ENCODE results near the gene RDH16. TPM values are rescaled to one million over a fixed set of nuclear protein-coding genes. Genes with fewer than 3 reads are reported as not detected.

RDH16 gene
- polyA plus RNA-seq, 1 experiment, result 0.06 TPM

DNA sequence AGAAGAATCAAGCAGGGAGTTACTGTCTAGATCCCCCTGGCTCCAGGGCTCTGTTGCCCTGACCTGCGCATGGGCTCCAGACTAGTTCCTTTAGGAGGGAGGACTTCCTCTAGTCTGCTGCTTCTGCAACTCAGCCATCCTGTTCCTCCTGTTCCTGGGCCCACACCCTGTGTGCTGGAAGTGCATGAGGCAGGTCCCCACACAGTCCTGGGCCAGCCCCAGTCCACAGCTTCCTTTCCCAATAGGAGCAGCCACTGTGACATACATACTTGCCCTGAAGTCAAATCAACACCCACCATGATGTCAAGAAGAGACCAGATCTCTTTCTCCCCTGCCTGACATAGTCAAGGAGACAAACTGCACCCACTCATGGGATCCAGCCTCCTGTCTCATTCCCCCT is 24.5 kb downstream of the RDH16 start:
- DNase-seq (ENCODE audit: low read depth, low spot score), result no peak
- ChIA-PET POLR2A (no interaction called here), CTCF (no interaction called here)
- H3K27ac ChIP-seq (ENCODE audit: low read depth, low read length), result no peak overlapping the region
- H3K4me3 ChIP-seq (ENCODE audit: low read depth, low read length), result no peak overlapping the region
- H3K27me3 ChIP-seq (ENCODE audit: control insufficient read depth, insufficient read depth, low read length), result peaks cover 21% of the 10 kb centered on the region
- no peak for TF ChIP-seq CTCF (IDR thresholded peaks at IDR 0.05; ENCODE audit: low read depth, low read length)
- no peaks in the 10 kb centered on the region for H3K9me3 ChIP-seq (ENCODE audit: control insufficient read depth, insufficient read depth, low read length)

DNA sequence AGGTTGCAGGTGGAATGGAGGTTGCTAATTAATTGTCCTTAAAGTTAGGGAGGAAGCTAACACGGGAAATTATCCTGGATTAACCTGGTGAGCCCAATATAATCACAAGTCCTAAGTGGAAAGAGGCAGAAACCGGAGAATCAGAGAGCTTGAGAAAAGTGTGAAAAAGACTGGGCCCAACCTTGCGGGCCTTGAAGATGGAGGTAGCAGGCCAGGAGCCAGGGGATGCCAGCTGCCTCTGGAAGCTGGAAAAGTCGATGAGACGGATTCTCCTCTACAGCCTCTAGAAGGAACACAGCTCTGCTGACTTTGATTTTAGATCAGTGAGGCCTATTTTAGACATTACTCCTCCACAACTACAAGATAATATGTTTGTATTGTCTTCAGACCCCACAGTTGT is 25.3 kb downstream of the RDH16 start:
- POLR2A ChIA-PET, result no interaction called here
- CTCF ChIA-PET, result no interaction called here
- peaks cover 20% of the 10 kb centered on the region for H3K27me3 ChIP-seq (ENCODE audit: control insufficient read depth, insufficient read depth, low read length)

DNA sequence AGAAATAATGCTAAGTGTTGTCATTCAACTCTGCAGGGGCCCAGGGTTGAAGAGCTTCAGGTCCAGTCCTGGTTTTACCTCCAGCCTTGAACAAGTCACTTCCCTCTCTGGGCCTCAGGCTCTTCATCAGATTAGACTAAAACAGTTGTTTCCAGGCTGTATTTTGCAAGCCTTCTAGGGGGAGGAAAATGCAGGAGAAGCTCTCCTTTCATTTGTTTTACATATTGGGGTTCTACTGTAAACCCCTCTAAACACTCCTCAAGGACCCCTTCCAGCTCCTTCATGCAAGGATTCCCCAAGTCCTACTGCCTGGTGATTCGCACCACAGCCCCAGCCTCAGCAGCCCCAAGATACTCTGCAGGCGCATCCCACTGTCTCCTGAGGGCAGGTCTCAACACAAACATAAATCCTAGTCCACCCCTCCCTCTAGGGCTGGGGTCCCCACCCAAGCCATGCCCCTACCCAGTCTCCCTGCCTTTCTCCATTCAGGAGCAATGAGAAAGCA is 25.9 kb downstream of the RDH16 start:
- DNase-seq (ENCODE audit: low read depth, low spot score), result peak; percentile 34
- Histone ChIP-seq H3K27ac (ENCODE audit: low read depth, low read length) (no peak overlapping the region), H3K27me3 (ENCODE audit: control insufficient read depth, insufficient read depth, low read length) (peaks cover 23% of the 10 kb centered on the region), H3K4me3 (ENCODE audit: low read depth, low read length) (no peak overlapping the region), H3K9me3 (ENCODE audit: control insufficient read depth, insufficient read depth, low read length) (no peaks in the 10 kb centered on the region)
- TF ChIP-seq CTCF (IDR thresholded peaks at IDR 0.05; ENCODE audit: low read depth, low read length), result no peak
- CTCF ChIA-PET, result no interaction called here
- POLR2A ChIA-PET, result no interaction called here

More for the DNA sequence above, 25.3 kb downstream of the RDH16 start:
- no peak for TF ChIP-seq CTCF (IDR thresholded peaks at IDR 0.05; ENCODE audit: low read depth, low read length)
- H3K4me3 ChIP-seq (ENCODE audit: low read depth, low read length), result no peak overlapping the region
- H3K9me3 ChIP-seq (ENCODE audit: control insufficient read depth, insufficient read depth, low read length), result no peaks in the 10 kb centered on the region
- H3K27ac ChIP-seq (ENCODE audit: low read depth, low read length), result no peak overlapping the region
- DNase-seq (ENCODE audit: low read depth, low spot score), result no peak

GRCh38 chr12:56930241-56930640 is 27.2 kb downstream of the RDH16 start:
- no peak overlapping the region for H3K4me3 ChIP-seq (ENCODE audit: low read depth, low read length)
- POLR2A ChIA-PET, result no interaction called here
- H3K27ac ChIP-seq (ENCODE audit: low read depth, low read length), result no peak overlapping the region
- H3K27me3 ChIP-seq (ENCODE audit: control insufficient read depth, insufficient read depth, low read length), result peaks cover 26% of the 10 kb centered on the region
- no peak for TF ChIP-seq CTCF (IDR thresholded peaks at IDR 0.05; ENCODE audit: low read depth, low read length)
- H3K9me3 ChIP-seq (ENCODE audit: control insufficient read depth, insufficient read depth, low read length), result no peaks in the 10 kb centered on the region
- DNase-seq (ENCODE audit: low read depth, low spot score), result no peak
- CTCF ChIA-PET, result no interaction called here

DNA sequence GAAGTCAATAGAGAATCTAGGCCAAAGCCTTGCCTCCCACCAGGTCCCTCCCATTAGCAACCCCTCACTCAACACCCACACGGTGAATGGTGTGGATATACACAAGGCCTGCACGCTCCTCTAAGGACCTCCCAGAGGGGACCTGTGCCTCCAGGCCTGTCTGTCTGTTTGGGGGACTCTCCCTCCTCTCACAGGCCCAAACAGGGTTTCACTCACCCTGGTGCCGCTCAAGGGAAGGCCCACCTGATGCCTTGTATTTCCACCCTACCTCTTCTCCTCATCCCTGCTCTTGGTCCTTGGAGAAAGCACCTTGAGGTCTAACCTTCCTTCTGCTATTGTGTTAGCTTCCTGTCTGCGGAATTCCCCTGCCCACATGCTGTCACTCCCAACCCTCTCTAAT is 27.6 kb downstream of the RDH16 start:
- H3K9me3 ChIP-seq (ENCODE audit: control insufficient read depth, insufficient read depth, low read length), result no peaks in the 10 kb centered on the region
- no peak for DNase-seq (ENCODE audit: low read depth, low spot score)
- POLR2A ChIA-PET, result no interaction called here

More for the DNA sequence above, 27.6 kb downstream of the RDH16 start:
- CTCF ChIA-PET, result interaction anchor here (0.5 kb wide), 1 partner anchor 99 kb away, joined by 3 read pairs; no protein-coding TSS in a partner anchor
- no peak for TF ChIP-seq CTCF (IDR thresholded peaks at IDR 0.05; ENCODE audit: low read depth, low read length)
- Histone ChIP-seq H3K27me3 (ENCODE audit: control insufficient read depth, insufficient read depth, low read length) (peaks cover 26% of the 10 kb centered on the region), H3K27ac (ENCODE audit: low read depth, low read length) (no peak overlapping the region), H3K4me3 (ENCODE audit: low read depth, low read length) (no peak overlapping the region)

All from AG04450 (cell line).